ENCODE measurements around the gene ZNF41. TPM values are rescaled to one million over a fixed set of nuclear protein-coding genes. Genes with fewer than 3 reads are reported as not detected.

ZNF41 gene
- polyA plus RNA-seq, 1 experiment: 6.2 TPM

DNA sequence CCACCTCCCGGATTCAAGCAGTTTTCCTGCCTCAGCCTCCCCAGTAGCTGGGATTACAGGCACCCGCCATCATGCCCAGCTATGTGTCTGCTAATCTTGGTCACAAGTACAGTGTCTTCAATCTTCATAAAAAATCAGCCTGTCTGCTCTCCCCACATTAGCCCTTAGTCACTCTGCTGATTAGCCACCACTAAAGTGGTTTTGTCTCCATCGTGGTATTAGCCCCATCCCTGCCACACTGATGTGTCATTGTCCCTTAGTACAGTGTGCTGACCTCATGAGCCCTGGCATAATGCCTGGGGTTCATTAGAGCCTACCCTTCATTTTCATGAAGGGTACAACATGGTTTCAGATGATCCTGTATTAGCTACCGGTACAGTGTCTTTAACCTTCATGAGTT lies 62.8 kb downstream of the ZNF41 start:
- ChIA-PET POLR2A (no interaction called here), CTCF (no interaction called here)
- no peak overlapping the region for H3K27ac ChIP-seq (ENCODE audit: low read depth, low read length)
- DNase-seq (ENCODE audit: low read depth, low spot score): no peak
- no peaks in the 10 kb centered on the region for H3K27me3 ChIP-seq (ENCODE audit: control insufficient read depth, insufficient read depth, low read length)
- no peak overlapping the region for H3K4me3 ChIP-seq (ENCODE audit: low read depth, low read length)
- no peaks in the 10 kb centered on the region for H3K9me3 ChIP-seq (ENCODE audit: control insufficient read depth, insufficient read depth, low read length)
- TF ChIP-seq, protein P1, sequence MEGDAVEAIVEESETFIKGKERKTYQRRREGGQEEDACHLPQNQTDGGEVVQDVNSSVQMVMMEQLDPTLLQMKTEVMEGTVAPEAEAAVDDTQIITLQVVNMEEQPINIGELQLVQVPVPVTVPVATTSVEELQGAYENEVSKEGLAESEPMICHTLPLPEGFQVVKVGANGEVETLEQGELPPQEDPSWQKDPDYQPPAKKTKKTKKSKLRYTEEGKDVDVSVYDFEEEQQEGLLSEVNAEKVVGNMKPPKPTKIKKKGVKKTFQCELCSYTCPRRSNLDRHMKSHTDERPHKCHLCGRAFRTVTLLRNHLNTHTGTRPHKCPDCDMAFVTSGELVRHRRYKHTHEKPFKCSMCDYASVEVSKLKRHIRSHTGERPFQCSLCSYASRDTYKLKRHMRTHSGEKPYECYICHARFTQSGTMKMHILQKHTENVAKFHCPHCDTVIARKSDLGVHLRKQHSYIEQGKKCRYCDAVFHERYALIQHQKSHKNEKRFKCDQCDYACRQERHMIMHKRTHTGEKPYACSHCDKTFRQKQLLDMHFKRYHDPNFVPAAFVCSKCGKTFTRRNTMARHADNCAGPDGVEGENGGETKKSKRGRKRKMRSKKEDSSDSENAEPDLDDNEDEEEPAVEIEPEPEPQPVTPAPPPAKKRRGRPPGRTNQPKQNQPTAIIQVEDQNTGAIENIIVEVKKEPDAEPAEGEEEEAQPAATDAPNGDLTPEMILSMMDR (IDR thresholded peaks at IDR 0.05; ENCODE audit: low read depth, low read length): no peak

DNA sequence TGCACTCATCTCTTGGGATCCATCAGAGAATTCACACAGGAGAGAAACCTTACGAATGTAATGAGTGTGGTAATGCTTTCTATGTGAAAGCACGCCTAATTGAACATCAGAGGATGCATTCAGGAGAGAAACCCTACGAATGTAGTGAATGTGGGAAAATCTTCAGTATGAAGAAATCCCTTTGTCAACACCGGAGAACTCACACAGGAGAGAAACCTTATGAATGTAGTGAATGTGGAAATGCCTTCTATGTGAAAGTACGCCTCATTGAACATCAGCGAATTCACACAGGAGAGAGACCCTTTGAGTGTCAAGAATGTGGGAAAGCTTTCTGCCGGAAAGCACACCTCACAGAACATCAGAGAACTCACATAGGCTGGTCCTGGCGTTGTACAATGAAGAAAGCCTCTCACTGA lies 69.8 kb downstream of the ZNF41 start:
- DNase-seq (ENCODE audit: low read depth, low spot score): no peak
- H3K27me3 ChIP-seq (ENCODE audit: control insufficient read depth, insufficient read depth, low read length): no peaks in the 10 kb centered on the region
- H3K4me3 ChIP-seq (ENCODE audit: low read depth, low read length): no peak overlapping the region
- peaks cover 15% of the 10 kb centered on the region for H3K9me3 ChIP-seq (ENCODE audit: control insufficient read depth, insufficient read depth, low read length)
- POLR2A ChIA-PET: no interaction called here
- TF ChIP-seq, protein P1 (IDR thresholded peaks at IDR 0.05; ENCODE audit: low read depth, low read length): no peak
- CTCF ChIA-PET: no interaction called here
- H3K27ac ChIP-seq (ENCODE audit: low read depth, low read length): no peak overlapping the region

Other genes starting within 250 kb of the ZNF41 start
- 0.07 and 0.10 TPM in 2 replicates for gene ZNF157, start 112.6 kb downstream of the ZNF41 start, polyA plus RNA-seq (2011; rRNA removed)
- 27.3 and 37.8 TPM in 2 replicates for gene ARAF, start 78.0 kb upstream of the ZNF41 start, polyA plus RNA-seq (2011; rRNA removed)
- gene TIMP1, start 99.2 kb upstream of the ZNF41 start, polyA plus RNA-seq (2011; rRNA removed): 1,256 and 2,140 TPM in 2 replicates
- gene SYN1, start 136.6 kb upstream of the ZNF41 start, polyA plus RNA-seq (2011; rRNA removed): 0.24 and 0.37 TPM in 2 replicates
- 0.02 and 0.05 TPM in 2 replicates for gene CFP, start 146.7 kb upstream of the ZNF41 start, polyA plus RNA-seq (2011; rRNA removed)
- gene ELK1, start 167.3 kb upstream of the ZNF41 start, polyA plus RNA-seq (2011; rRNA removed): 22.4 and 24.1 TPM in 2 replicates
- 81.7 and 96.1 TPM in 2 replicates for gene UXT, start 176.0 kb upstream of the ZNF41 start, polyA plus RNA-seq (2011; rRNA removed)